PC-9 (cell line): ENCODE data around the gene USP7.
"Not testable (repeated sequence)": the region's sequence is repeated elsewhere in the genome, so short reads cannot be mapped to it uniquely, and the experiment has no call there.

Experiments
- EZH2 ChIP-seq: fragments of 200-600 bp; sonication (generic); IDR thresholded peaks from 2 replicates; pipeline ENCODE4 v1.8.0; 2017; ENCODE audit warnings: antibody characterized with exemption, low read depth
- TF ChIP-seq, protein P1 (sequence below): fragments of 200-600 bp; sonication (generic); conservative IDR thresholded peaks from 2 replicates; pipeline ENCODE4 v1.6.1; 2017; ENCODE audit warnings: mixed run types, antibody characterized with exemption, mild to moderate bottlenecking, moderate library complexity

DNA sequence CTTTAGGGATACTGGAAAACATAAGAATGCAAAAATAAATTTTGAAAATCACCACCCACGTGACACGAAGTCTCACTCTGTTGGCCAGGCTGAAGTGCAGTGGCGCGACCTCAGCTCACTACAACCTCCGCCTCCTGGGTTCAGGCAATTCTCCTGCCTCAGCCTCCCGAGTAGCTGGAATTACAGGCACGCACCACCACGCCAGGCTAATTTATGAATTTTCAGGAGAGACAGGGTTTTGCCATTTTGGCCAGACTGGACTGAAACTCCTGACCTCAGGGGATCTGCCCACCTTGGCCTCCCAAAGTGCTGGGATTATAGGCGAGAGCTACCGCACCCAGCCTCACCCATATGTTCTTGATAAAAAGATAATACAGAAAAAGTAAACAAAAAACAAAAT is 46.4 kb downstream of the USP7 start:
- TF ChIP-seq, protein P1, sequence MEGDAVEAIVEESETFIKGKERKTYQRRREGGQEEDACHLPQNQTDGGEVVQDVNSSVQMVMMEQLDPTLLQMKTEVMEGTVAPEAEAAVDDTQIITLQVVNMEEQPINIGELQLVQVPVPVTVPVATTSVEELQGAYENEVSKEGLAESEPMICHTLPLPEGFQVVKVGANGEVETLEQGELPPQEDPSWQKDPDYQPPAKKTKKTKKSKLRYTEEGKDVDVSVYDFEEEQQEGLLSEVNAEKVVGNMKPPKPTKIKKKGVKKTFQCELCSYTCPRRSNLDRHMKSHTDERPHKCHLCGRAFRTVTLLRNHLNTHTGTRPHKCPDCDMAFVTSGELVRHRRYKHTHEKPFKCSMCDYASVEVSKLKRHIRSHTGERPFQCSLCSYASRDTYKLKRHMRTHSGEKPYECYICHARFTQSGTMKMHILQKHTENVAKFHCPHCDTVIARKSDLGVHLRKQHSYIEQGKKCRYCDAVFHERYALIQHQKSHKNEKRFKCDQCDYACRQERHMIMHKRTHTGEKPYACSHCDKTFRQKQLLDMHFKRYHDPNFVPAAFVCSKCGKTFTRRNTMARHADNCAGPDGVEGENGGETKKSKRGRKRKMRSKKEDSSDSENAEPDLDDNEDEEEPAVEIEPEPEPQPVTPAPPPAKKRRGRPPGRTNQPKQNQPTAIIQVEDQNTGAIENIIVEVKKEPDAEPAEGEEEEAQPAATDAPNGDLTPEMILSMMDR, result not testable (repeated sequence)
- not testable (repeated sequence) for TF ChIP-seq EZH2
